Panc1 (cell line): Measurements from ENCODE around the gene PHF8. TPM values are rescaled to one million over a fixed set of nuclear protein-coding genes. Genes with fewer than 3 reads are reported as not detected.

Experiments used
- ATAC-seq: fragments of 200-7000 bp; cut with Tn5 transposase; 2 replicates; pipeline ENCODE4 v1.9.1; 2020; ENCODE audit warnings: mild to moderate bottlenecking, moderate library complexity
- BruUV-seq: library from RNA; stranded (reverse); fragments of 400-500 nt; replicated peaks from 2 replicates; lab custom pipeline; 2021; lab: Mats Ljungman, UMichigan
- CTCF ChIA-PET: fragments of 300-600 bp; sonication (Branson Sonifier 250); formaldehyde crosslinking; loops from one replicate; lab custom pipeline; 2022; ENCODE audit warnings: antibody characterized with exemption; lab: Charles Lee
- POLR2A ChIA-PET: fragments of 300-600 bp; sonication (Branson Sonifier 250); formaldehyde crosslinking; loops from one replicate; lab custom pipeline; 2022; ENCODE audit warnings: antibody characterized with exemption; lab: Charles Lee
- DNase-seq: peaks from one replicate; pipeline ENCODE4 v3.0.0-alpha.2; 2010; ENCODE audit warnings: low read depth, low spot score
- H3K27ac ChIP-seq: 2 replicates; pipeline ENCODE4 v1.5.1; 2011; ENCODE audit warnings: mild to moderate bottlenecking, low read length, inconsistent platforms
- H3K27me3 ChIP-seq: fragments of 200-500 bp; sonication (Bioruptor generic); 2 replicates; pipeline ENCODE4 v1.6.0; 2014; ENCODE audit warnings: low read length, inconsistent platforms; ENCODE audit not compliant: control insufficient read depth, insufficient read depth
- H3K36me3 ChIP-seq: fragments of 200-500 bp; sonication (Bioruptor generic); 2 replicates; pipeline ENCODE4 v1.5.1; 2014; ENCODE audit warnings: inconsistent platforms, mild to moderate bottlenecking, low read length, moderate library complexity; ENCODE audit not compliant: control insufficient read depth, insufficient read depth
- H3K4me1 ChIP-seq: 2 replicates; pipeline ENCODE4 v1.5.1; 2011; ENCODE audit warnings: inconsistent platforms, mild to moderate bottlenecking, low read length, moderate library complexity; ENCODE audit not compliant: control insufficient read depth, insufficient read depth
- H3K4me3 ChIP-seq, 2 experiments: 2 replicates each; pipeline ENCODE4 v1.5.1; 2011 to 2012; ENCODE audit warnings: low read depth in 2 of 2, low read length in 2 of 2, mild to moderate bottlenecking in 2 of 2, inconsistent platforms in 1 of 2, moderate library complexity in 1 of 2
- H3K9me3 ChIP-seq: fragments of 200-500 bp; sonication (Bioruptor generic); 2 replicates; pipeline ENCODE4 v1.5.1; 2014; ENCODE audit warnings: low read depth, mild to moderate bottlenecking, inconsistent platforms, low read length, moderate library complexity; ENCODE audit not compliant: control insufficient read depth, insufficient read depth
- POLR2AphosphoS5 ChIP-seq: IDR thresholded peaks from 2 replicates; pipeline ENCODE4 v1.6.1; 2012; ENCODE audit warnings: mild to moderate bottlenecking, low read depth, low read length, moderate library complexity
- SIN3A ChIP-seq: IDR thresholded peaks from 2 replicates; pipeline ENCODE4 v1.6.1; 2012; ENCODE audit warnings: low read depth, mild to moderate bottlenecking, low read length, moderate library complexity, borderline replicate concordance; ENCODE audit not compliant: insufficient read depth
- TCF7L2 ChIP-seq: IDR thresholded peaks from 2 replicates; pipeline ENCODE4 v1.6.1; 2011; ENCODE audit warnings: mild to moderate bottlenecking, low read depth, low read length, inconsistent platforms
- in situ Hi-C: cut with HindIII; loops from 2 replicates; pipeline ENCODE4 v1.10.0; 2016; ENCODE audit warnings: low sequenced_read_pairs, low pct_unique_long_range_greater_than_20kb
- intact Hi-C: fragments of 100-400 bp; cut with micrococcal nuclease; formaldehyde crosslinking; loops from one replicate; pipeline ENCODE4 v1.10.0; 2022; ENCODE audit not compliant: unreplicated experiment
- total RNA-seq: library from RNA; stranded (reverse); gene quantifications from one replicate; pipeline ENCODE4 v1.2.1, GENCODE V29; 2021; ENCODE audit not compliant: unreplicated experiment
- TF ChIP-seq, protein P1 (sequence below), 2 experiments: IDR thresholded peaks; 2 replicates each; pipeline ENCODE4 v1.6.1; 2011 to 2012; ENCODE audit warnings: low read depth in 2 of 2, control low read depth in 1 of 2, low read length in 1 of 2, mild to moderate bottlenecking in 1 of 2, moderate library complexity in 1 of 2; ENCODE audit not compliant: insufficient read depth in 1 of 2
- TF ChIP-seq, protein P2 (sequence below): fragments of 450-650 bp; IDR thresholded peaks from 2 replicates; pipeline ENCODE4 v1.5.1; 2017; ENCODE audit warnings: mild to moderate bottlenecking

Gene PHF8
- total RNA-seq, 1 experiment from 2014 or later = 27.5 TPM

DNA sequence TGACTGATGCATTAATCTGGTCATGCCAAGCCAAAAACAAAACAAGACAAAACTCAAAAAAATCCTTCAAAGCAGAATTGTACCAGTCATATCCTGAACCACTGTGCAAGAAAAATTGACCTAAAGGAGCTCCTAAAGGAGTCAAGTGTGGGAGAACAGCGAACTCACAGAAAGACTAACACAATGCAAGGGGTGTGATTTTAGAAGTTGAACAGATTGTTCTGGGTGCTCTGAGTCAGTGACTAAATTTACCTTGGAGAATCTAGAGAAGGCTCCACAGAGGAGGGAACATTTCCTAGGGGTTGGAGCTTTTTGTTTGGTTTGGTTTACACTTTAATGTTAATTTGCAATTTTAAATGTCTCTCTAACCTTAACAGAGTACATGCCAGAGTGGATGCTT is 48.9 kb upstream of the PHF8 start:
- Histone ChIP-seq H3K27ac (no peak overlapping the region), H3K9me3 (no peaks in the 10 kb centered on the region), H3K4me1 (no peaks in the 10 kb centered on the region), H3K36me3 (no peaks in the 10 kb centered on the region), H3K27me3 (no peaks in the 10 kb centered on the region), H3K4me3 (no peak overlapping the region)
- no peak for ATAC-seq
- DNase-seq = no peak
- POLR2A ChIA-PET = no interaction called here
- in situ Hi-C loops (no loop called here), intact Hi-C loops (no loop called here)
- BruUV-seq = no TSS peak
- CTCF ChIA-PET = no interaction called here
- no peak for TF ChIP-seq SIN3A
- TF ChIP-seq, protein P1, sequence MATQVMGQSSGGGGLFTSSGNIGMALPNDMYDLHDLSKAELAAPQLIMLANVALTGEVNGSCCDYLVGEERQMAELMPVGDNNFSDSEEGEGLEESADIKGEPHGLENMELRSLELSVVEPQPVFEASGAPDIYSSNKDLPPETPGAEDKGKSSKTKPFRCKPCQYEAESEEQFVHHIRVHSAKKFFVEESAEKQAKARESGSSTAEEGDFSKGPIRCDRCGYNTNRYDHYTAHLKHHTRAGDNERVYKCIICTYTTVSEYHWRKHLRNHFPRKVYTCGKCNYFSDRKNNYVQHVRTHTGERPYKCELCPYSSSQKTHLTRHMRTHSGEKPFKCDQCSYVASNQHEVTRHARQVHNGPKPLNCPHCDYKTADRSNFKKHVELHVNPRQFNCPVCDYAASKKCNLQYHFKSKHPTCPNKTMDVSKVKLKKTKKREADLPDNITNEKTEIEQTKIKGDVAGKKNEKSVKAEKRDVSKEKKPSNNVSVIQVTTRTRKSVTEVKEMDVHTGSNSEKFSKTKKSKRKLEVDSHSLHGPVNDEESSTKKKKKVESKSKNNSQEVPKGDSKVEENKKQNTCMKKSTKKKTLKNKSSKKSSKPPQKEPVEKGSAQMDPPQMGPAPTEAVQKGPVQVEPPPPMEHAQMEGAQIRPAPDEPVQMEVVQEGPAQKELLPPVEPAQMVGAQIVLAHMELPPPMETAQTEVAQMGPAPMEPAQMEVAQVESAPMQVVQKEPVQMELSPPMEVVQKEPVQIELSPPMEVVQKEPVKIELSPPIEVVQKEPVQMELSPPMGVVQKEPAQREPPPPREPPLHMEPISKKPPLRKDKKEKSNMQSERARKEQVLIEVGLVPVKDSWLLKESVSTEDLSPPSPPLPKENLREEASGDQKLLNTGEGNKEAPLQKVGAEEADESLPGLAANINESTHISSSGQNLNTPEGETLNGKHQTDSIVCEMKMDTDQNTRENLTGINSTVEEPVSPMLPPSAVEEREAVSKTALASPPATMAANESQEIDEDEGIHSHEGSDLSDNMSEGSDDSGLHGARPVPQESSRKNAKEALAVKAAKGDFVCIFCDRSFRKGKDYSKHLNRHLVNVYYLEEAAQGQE (IDR thresholded peaks at IDR 0.05; ENCODE audit: insufficient read depth in 1 of 2, low read depth in 2 of 2, low read length in 1 of 2) = no peak
- TF ChIP-seq, protein P2, sequence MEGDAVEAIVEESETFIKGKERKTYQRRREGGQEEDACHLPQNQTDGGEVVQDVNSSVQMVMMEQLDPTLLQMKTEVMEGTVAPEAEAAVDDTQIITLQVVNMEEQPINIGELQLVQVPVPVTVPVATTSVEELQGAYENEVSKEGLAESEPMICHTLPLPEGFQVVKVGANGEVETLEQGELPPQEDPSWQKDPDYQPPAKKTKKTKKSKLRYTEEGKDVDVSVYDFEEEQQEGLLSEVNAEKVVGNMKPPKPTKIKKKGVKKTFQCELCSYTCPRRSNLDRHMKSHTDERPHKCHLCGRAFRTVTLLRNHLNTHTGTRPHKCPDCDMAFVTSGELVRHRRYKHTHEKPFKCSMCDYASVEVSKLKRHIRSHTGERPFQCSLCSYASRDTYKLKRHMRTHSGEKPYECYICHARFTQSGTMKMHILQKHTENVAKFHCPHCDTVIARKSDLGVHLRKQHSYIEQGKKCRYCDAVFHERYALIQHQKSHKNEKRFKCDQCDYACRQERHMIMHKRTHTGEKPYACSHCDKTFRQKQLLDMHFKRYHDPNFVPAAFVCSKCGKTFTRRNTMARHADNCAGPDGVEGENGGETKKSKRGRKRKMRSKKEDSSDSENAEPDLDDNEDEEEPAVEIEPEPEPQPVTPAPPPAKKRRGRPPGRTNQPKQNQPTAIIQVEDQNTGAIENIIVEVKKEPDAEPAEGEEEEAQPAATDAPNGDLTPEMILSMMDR = no peak

DNA sequence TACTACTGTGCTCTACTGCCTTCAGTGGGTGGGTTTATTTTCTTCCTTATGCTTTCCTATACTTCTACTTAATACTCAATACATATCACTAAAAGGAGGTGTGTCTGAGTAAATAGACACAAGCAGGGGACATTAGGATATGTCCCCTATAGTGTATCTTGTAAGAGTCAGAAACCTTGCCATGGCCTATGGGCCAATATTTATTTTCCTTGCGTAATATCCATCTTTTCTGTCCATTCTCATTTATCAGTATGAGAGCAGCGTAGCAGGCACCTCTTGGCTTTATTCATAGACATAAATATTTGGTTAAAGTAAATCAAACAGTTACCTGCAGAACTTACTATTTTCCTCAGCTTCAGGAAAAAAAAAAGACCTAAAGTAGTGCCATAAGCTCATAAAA is 46.6 kb upstream of the PHF8 start:
- Histone ChIP-seq H3K36me3 (no peaks in the 10 kb centered on the region), H3K27ac (no peak overlapping the region), H3K9me3 (no peaks in the 10 kb centered on the region), H3K4me1 (no peaks in the 10 kb centered on the region), H3K27me3 (no peaks in the 10 kb centered on the region), H3K4me3 (no peak overlapping the region)
- BruUV-seq = no TSS peak
- CTCF ChIA-PET = no interaction called here
- in situ Hi-C loops (no loop called here), intact Hi-C loops (no loop called here)
- TF ChIP-seq POLR2AphosphoS5 (no peak), TCF7L2 (no peak), SIN3A (no peak)
- TF ChIP-seq, protein P2 = no peak
- TF ChIP-seq, protein P1 (IDR thresholded peaks at IDR 0.05; ENCODE audit: insufficient read depth in 1 of 2, low read depth in 2 of 2, low read length in 1 of 2) = no peak
- DNase-seq (no peak), ATAC-seq (no peak)
- POLR2A ChIA-PET = no interaction called here
